ENCODE data around the gene ART3.

The ART3 gene

GRCh38 chr4:76072760-76073159 is 1.7 kb upstream of the ART3 start:
- DNase-seq (ENCODE audit: low read depth): no peak

DNA sequence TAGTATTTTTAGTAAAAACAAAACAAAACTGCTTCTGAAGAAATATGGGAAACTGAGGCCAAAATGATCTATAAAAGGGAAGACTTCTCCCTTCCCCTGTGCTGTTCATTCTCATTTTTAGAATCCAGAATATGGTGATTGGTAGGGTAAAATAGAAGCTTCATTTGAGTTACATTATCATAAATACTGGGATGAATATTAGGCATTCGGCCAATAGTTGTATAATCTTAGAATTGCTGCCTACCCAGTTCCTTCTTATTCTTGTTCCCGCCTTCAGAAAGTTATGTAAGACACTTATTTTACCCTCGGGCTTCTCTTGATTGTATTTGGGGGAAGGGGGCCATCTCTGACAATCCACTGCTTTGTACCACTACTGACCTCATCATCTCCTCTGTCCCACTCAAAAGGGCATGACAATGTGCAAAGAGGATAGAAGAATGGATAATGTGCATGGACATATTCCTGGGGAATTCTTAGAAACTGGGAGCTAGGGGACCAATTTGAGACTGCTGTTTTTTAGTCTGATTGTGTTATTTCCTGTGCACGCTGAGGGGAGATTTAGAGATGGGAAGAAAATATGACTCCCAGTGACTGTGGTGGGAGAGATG is 588 bp downstream of the ART3 start:
- DNase-seq (ENCODE audit: low read depth): no peak

- DNase-seq (ENCODE audit: low read depth): no peak
Observed at GRCh38 chr4:76078033-76078613, 3.6 kb downstream of the ART3 start.

GRCh38 chr4:76083386-76083988 is 9.0 kb downstream of the ART3 start:
- DNase-seq (ENCODE audit: low read depth): no peak

DNA sequence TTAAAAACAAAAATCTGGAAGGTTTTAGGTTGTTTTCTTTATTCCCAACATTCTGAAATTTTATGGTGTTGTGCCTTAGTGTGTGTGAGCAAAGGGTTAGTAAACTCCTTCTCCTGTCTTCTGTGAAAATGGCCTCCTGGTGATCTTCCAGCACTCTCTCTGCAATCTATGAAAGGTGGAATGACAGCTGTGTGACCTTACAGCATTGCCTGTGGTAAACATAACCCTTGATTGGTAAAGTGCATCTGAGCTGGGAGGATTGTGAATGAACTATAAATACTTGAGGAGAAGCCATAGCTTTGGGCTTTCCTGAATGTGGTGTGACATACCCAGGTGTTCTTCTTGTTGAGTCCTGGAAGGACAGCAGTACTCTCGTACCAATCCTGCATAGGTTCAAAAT is 10.0 kb downstream of the ART3 start:
- DNase-seq (ENCODE audit: low read depth): no peak

GRCh38 chr4:76087007-76087769 is 12.7 kb downstream of the ART3 start:
- peak; percentile 72 for DNase-seq (ENCODE audit: low read depth)

DNA sequence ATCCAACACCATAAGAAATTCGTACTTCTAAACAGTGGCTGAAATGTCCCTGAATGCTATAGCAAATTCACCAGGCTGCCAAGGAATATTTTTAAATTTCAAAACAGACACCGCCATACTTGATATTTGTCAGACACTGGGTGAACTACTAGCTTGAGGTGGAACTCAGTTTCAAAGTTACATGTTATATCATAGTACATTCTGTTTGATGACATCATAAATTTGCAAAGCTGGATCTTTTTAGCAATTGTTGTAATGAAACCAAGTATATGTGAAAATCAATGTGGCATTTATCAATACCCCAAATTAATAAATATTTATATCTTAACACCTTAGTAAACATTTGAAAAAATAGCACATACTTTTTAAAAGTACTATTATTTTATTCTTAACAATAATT is 14.2 kb downstream of the ART3 start:
- no peak for DNase-seq (ENCODE audit: low read depth)

DNA sequence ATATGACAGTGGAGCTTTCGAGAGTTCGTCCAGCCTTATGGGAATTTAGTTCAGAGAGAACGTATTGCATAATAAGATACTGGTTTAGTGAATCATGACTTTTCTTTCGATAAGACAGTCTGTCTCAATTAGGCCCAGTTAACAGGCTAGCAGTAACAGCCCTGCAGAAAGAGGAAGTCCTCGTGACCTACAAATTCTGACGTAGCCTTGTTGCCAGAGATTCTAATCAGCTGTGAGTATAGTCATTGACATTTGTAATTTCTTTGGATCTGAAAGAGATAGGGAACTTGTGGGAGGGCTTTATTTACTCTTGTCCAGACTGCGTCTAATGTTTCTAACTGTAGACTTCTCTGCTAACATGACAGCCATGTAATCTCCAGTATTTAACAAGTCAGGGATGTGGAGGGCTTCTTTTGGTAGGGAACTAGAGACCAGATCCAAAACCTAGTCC is 15.8 kb downstream of the ART3 start:
- DNase-seq (ENCODE audit: low read depth): peak; percentile 91

- DNase-seq (ENCODE audit: low read depth): peak; percentile 8
Observed at GRCh38 chr4:76091052-76091451, 16.5 kb downstream of the ART3 start.

DNA sequence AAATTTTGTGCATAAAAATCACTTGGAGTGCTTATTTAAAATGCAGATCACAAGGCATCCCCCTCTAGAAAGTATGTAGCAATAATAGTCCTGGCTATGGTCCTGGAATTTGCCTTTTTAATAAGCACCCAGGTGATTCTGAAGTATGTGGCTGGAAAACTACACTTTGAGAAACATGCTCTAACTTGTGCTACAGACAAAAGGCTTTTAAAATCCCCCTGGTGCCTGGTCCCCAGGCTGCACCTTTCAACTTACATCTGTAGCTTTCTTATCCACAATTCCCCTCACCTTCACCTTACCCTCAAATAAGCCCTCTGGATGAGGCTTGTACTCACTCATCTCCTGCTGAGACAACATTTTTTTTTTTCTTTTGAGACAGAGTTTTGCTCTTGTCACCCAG is 21.1 kb downstream of the ART3 start:
- DNase-seq (ENCODE audit: low read depth): no peak

DNA sequence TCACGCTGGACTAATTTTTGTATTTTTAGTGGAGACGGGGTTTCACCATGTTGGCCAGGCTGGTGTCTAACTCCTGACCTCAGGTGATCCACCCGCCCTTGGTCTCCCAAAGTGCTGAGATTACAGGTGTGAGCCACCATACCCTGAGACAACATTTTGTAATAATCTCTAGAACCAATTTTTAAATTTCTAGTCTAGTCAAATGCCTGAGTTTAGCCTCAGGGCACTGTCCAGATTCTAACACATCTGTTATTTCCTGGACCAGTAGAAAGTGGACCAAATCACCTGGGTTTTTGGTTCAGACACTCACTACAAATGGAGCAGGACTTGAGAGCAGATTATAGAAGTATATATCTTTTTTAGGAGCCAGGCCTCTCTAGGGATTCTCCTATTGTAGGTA is 21.6 kb downstream of the ART3 start:
- DNase-seq (ENCODE audit: low read depth): no peak

DNA sequence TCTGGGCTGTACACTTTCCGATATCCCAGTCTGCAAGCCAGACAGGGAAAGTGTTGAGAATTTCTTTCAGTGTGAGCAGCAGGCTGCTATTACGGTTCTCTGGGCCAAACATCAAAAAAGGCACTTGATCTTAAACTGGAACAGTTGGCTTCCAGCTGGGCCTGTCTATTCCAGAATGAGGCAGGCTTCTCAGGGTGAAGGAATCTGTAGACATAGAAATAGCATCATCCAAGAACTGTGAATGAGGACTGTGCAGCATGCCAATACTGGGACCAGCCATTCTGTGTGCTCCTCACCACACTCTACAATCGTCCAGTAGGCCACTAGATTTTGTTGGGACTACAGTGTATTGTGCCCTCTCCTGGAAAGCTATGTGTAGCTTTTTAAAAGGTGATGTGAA is 31.1 kb downstream of the ART3 start:
- peak; percentile 4 for DNase-seq (ENCODE audit: low read depth)

- DNase-seq (ENCODE audit: low read depth): no peak
Observed at GRCh38 chr4:76106442-76106841, 31.9 kb downstream of the ART3 start.

GRCh38 chr4:76108467-76109181 is 34.1 kb downstream of the ART3 start:
- DNase-seq (ENCODE audit: low read depth): peak; percentile 59

DNA sequence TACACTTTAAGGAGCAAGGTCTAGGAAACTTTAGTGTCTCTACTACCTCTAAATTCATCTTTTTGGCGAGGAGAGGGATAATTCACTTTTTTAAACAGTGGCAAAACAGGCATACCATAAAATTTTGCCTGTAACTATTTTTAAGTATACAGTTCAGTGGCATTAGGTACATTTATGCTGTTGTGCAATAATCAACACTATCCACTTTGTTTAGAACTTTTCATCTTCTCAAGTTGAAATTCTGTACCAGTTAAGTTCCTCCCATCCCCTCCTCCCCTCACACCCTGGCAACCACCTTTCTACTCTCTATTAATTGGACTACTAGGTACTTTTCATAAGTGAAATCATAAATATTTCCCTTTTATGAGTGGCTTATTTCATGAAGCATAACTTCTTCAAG is 42.3 kb downstream of the ART3 start:
- no peak for DNase-seq (ENCODE audit: low read depth)

- DNase-seq (ENCODE audit: low read depth): no peak
Observed at GRCh38 chr4:76117536-76117935, 43.0 kb downstream of the ART3 start.

DNA sequence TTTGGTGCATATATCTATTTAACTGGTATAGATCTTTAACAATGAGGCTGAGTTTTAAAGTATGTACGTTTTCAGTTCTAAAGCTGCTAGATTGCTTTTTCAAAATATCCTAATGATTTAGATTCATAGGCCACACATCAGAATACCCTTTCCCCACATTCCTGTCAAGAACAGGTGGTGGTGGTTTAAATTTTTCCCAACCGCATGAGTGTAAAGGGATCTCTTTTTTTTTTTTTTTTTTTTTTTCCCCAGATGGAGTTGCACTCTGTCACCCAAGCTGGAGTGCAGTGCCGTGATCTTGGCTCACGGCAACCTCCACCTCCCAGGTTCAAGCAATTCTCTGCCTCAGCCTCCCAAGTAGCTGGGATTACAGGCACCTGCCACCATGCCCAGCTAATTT is 45.7 kb downstream of the ART3 start:
- no peak for DNase-seq (ENCODE audit: low read depth)

GRCh38 chr4:76125816-76126215 is 51.3 kb downstream of the ART3 start:
- DNase-seq (ENCODE audit: low read depth): no peak

GRCh38 chr4:76127754-76128153 is 53.2 kb downstream of the ART3 start:
- no peak for DNase-seq (ENCODE audit: low read depth)

GRCh38 chr4:76141241-76141640 is 66.7 kb downstream of the ART3 start:
- no peak for DNase-seq (ENCODE audit: low read depth)

GRCh38 chr4:76144546-76144945 is 70.0 kb downstream of the ART3 start:
- no peak for DNase-seq (ENCODE audit: low read depth)

DNA sequence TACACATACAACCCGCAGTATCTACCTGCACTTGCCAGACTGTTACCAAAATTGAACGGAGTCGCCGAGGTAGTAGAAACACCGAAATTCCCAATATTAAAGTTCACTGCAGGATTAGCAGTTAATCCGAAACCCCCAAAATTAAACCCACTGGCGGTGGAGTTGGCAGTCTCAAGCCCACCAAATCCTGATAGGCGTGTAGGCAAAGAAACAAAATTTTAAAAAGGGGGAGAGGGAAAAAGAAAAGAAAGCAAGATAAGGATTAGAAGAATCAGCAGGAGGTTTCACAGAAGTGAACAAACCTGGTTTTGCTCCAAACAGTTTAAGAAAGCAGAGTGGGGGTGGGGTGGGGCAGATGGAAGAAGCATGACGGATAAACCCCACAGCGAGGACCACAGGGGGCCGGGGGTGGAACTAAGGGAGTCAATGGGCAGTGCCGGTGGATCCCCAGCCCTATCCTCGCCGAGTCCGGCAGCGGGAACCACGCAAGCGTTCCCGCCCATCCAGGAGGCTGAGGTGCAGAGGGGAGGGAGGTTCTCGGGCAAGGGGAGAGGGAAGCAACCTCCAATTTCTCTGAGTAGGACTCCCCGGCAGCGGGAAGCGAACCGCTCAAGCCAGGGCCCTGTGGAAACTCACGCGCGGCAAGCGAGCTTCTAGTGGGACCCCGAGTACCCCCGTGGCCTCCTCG is 73.1 kb downstream of the ART3 start:
- DNase-seq (ENCODE audit: low read depth): peak; percentile 88
